Left kidney (tissue), 2 donors: ENCODE results near the gene PDAP1. TPM values are rescaled to one million over a fixed set of nuclear protein-coding genes. Genes with fewer than 3 reads are reported as not detected.
"Not testable (repeated sequence)": the region's sequence is repeated elsewhere in the genome, so short reads cannot be mapped to it uniquely, and the experiment has no call there.

Experiments
- DNase-seq: peaks from one replicate; pipeline ENCODE4 v3.0.0-alpha.2; 2013
- polyA plus RNA-seq: library from polyadenylated mRNA; unstranded; fragments of 120-200 nt; gene quantifications from one replicate; pipeline ENCODE4 v1.2.1, GENCODE V29; 2013; ENCODE audit not compliant: insufficient read length

The PDAP1 gene
- polyA plus RNA-seq, 1 donor = 137 TPM

DNA sequence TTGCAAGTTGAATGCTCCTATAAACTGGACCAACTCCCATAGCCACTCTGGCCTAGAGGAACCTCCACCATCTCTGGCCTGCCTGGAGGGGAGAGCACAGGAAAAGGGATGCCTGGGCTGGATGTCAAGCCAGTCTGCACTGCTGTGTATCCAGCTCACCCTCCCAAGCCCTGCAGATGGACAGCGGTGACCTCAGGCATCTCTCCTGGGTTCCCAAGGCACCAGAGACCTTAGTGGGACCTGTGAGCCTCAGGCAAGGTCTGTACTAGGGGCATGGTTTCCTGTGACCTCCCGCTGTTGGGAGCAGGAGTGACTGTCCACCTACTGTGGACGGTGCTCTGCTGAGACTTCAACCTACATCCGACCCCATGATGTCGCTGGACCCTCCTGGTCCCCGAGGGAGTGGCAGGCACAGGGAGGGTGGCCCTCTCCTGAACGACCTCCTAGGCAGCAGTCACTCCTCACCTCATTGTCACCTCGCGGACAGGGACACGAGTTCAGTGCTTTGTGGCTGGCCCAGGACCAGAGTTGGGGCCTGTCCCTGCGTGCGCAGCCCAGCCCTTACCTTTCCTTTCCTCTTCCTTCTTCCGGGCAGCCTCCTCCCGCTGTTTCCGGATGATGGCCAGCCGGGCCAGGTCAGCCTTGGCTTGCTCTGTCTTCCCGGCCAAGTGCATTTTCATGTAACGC is 11.0 kb downstream of the PDAP1 start:
- DNase-seq = no peak

DNA sequence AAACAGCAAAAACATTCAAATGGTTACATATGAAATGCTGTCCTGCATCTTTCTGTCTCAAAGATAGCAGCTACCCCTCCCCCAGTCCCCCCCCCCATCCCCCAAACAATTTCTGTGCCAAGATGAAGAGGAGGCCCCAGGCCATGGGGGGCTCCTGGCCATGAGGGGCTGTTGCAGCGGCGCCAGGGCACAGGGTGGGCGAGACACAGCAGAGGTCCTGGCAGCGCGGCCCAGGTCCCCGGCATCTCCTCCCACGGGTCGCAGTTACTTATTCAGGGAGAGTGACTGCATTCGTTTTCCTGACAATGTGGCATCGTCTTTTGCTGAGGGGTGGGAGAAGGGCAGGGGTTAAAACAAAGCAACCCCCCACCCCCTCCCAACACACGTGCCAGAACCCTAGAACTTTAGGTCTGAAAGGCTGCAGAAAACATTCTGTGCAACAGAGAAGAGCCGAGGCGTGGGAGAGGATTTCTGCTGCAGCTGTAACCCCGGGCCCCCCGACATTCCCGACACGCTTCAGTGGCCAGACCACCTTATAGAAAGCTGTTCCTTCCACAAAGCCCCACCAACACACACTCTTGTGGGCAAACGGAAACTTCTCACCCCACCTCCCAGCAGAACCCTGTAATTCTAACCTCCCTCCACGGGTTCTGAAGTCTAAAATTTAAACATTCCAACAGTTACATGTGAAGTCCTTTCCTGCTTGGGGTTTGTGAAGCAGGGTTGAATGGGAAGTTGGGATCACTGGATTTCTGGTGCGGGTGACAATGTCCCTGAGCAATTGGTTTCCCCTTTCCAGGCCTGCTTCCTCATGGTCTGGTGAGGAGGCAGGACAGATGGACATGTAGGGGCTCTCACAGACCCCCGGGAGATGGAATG is 11.7 kb downstream of the PDAP1 start:
- no peak for DNase-seq

DNA sequence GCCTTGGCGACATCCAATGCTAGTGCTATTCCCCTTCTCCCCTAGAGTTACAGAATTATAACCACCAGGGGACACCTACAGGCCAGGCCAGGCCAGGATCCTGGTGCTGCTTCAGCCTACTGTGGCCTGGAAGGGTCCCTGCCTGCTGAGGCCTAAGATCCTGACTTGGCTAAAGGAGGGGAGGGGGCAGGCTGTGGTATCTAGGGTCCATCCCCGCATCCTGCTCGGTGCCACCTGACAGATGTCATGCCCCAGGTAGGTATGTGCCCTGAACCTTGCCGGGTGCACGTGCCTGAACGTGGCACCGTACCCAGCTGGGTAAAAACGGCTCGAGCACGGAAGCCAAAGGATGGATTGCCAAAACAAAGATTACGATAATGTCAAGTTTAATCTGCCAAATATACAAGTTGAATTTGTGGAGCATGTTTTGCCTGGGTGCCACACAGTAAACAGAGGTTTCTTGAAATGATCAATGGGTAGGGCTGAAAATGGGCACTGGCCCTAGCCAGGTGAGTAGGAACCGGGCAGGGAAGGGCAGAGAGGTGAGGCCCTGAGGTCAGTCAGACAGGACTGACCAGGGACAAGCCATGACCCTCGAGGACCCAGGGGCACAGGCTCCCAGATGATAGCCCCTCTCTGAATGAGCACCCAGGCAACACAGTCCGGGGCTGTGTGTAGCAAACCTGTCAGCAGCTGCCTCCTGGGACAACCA is 12.6 kb downstream of the PDAP1 start:
- DNase-seq = no peak

DNA sequence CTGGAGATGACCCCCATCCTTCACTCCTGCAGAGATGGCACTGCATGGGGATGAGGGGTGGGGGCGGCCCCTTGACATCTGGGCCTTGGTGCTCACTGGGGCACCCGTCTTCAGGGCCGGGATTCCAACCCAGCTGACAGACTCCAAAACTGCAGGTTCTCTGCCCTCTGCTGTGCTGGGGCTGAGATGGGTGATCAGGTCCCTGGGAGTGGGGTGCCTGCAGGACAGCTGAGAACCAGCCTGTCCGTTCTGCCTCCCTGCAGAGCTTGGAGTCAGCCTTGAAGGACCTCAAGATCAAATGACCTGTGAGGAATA is 14.3 kb downstream of the PDAP1 start:
- DNase-seq = no peak

DNA sequence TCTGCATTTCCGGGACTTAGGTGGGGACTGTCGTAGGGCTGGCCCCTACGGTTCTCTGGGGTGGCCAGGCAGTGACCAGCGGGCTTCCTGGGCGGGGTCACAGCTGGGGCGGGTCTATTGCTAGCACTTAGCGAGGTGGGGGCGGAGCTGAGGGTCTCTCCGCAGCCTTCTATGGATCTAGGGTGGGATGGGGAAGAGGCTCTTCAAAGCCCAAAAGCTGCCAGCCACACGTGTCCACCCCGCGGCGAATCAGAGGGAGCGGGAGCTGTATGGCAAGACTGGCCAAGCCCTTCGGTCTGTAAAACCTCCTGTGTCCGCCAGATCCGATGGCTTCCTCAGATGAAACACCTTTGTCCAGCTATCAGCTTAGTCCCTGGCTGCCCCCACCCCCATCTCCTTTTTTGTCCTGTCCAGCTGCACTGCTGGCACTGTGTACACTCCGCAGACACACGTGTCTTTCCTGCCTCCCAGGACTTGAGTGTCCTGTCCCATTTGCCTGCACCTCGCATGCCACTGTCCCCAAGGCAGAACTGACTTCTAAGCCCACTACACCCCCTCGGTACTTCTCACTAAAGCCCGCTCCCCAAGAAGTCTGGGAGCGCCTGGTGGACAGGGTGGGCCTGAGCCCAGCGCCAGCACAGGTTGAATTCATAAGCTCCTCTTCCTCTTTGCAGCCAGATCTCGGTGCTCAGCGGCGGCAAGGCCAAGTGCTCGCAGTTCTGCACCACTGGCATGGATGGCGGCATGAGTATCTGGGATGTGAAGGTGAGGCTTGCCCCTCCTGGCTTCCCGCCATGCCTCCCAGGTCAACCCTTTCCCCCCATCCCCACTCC is 14.8 kb downstream of the PDAP1 start:
- no peak for DNase-seq

DNA sequence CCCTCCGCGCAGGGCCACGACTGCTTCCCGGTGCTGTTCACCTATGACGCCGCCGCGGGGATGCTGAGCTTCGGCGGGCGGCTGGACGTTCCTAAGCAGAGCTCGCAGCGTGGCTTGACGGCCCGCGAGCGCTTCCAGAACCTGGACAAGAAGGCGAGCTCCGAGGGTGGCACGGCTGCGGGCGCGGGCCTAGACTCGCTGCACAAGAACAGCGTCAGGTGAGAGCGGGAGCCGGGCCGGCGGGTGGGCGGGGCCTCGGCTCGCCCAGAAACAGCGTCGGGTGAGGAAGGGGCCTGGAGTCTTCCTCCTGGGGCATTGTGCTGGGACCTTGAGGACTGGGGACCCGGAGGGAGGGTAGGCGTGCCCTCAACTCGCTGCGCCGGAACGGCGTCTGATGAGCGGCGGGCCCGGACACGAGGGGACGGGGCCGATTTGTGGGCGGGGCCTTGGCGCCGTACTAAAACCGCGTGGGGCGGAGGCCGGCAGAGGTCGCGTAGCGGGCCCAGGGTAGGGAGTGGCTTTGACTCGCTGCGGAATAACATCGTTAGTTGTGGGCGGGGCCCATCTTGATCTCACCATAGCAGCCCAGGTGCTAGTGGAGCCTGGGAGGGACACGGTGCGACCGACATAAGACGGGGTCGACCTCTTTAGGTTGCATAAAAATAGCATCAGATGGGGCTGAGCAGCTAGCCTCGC is 15.6 kb downstream of the PDAP1 start:
- DNase-seq = no peak

DNA sequence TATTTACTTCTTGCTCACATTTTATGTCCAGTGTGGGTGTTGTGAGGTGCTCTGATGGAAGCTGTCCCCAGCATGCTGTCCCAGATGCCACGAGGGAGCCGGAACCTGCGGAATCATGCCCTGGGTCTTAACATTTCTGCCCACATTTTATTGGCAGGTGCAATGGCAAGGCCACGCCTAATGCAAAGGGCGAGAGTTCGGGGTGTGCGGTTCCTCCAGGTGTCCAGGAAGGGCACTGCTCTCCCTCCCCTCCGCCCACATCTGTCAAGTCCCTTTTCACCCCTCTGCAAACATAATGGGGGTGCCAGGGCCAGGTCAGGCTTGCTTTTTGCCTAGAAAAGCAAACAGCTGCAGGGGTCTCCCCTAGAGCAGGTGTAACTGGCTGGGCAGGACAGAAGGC is 16.4 kb downstream of the PDAP1 start:
- DNase-seq = no peak

DNA sequence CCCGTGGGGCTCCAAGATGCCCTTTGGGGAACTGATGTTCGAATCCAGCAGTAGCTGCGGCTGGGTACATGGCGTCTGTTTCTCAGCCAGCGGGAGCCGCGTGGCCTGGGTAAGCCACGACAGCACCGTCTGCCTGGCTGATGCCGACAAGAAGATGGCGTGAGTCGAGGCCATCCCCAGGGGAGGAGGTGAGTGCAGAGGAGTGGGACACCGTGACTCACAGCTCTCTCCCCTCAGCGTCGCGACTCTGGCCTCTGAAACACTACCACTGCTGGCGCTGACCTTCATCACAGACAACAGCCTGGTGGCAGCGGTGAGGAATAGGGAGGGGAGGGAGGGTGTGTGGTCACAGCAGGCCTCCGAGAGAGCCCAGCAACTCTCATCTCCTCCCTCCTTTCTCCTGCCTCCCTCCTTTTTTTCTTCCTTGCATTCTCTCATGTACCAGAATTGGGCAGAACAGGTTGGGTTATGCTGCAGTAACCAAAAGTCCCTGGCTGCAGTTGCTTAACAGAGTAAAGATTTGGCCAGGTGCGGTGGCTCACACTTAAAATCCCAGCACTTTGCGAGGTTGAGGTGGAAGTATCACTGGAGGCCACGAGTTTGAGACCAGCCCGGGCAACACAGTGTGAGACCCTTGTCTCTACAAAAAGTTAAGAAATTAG is 17.3 kb downstream of the PDAP1 start:
- DNase-seq = no peak

DNA sequence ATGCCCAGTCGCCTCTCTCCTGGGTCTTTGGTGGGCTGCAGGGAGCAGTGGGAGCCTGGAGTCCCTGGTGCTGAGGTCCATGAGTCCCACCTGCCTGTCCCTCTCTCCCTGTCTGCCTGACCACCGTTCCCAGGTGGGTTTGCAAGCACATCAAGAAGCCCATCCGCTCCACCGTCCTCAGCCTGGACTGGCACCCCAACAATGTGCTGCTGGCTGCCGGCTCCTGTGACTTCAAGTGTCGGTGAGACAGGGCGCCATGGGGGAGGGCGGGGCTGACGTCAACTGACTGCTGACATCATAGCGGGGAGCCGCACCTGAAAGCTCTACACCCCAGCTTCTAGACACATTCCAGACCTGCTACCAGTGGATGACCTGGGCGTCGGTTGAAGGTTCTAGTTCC is 18.6 kb downstream of the PDAP1 start:
- no peak for DNase-seq

DNA sequence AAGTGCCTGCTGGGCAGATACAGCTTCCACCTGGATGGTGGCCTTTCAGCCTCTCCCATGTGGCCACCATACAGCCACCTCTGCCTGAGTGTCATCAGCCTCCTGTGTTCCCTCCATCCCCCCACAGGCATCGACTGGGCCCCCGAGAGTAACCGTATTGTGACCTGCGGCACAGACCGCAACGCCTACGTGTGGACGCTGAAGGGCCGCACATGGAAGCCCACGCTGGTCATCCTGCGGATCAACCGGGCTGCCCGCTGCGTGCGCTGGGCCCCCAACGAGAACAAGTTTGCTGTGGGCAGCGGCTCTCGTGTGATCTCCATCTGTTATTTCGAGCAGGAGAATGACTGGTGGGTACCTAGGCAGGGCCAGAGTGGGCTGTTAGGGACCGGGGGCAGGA is 20.5 kb downstream of the PDAP1 start:
- DNase-seq = no peak

DNA sequence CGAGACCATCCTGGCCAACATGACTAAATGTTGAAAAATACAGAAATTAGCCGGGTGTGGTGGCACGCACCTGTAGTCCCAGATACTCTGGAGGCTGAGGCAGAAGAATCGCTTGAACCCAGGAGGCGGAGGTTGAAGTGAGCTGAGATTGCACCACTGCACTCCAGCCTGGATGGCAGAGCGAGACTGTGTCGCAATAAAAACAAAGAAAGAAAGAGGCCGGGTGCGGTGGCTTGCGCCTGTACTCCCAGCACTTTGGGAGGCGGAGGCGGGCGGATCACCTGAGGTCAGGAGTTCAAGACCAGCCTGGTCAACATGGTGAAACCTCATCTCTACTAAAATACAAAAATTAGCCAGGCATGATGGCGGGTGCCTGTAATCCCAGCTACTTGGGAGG is 21.2 kb downstream of the PDAP1 start:
- DNase-seq = not testable (repeated sequence)

DNA sequence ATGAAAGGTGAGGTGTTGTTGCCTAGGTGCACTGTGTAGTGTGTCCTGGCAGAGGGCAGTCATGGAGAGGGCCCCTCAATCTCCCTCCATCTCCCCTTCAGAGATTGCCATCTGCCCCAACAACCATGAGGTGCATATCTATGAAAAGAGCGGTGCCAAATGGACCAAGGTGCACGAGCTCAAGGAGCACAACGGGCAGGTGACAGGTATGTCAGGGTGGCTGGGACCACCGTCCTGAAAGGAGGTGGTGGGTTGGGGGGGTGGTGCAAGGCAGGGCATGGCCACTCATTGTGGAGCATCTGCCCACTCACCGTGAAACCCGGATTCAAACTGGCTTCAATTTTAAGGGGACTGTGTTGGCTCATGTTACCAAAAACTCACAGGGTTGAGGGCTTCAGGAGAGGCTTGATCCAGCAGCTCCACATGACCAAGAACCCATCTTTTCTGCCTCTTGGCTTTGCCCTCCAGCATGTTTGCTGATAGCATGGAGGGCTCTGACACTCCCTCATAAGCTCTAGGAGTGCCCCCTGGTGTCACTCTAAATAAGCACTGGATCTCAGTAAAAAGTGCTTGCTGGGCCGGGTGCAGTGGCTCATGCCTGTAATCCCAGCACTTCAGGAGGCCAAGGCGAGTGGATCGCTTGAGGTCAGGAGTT is 21.7 kb downstream of the PDAP1 start:
- no peak for DNase-seq

DNA sequence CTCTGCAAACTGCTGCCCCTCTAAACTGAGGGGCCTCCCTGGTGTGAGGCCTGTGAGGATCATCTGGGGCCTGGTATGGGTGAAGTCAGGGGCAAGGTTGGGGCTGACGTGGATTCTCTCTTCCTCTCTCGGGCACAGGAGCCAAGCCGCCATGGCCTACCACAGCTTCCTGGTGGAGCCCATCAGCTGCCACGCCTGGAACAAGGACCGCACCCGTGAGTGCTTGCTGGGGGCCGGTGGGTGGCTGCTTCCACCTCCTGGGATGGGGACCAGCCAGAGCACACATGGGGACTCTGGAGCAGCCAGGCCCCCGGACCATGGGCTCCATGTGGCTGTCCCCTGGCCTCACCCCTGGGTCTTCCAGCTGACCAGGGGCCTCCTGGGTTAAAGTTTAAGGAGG is 22.8 kb downstream of the PDAP1 start:
- no peak for DNase-seq

DNA sequence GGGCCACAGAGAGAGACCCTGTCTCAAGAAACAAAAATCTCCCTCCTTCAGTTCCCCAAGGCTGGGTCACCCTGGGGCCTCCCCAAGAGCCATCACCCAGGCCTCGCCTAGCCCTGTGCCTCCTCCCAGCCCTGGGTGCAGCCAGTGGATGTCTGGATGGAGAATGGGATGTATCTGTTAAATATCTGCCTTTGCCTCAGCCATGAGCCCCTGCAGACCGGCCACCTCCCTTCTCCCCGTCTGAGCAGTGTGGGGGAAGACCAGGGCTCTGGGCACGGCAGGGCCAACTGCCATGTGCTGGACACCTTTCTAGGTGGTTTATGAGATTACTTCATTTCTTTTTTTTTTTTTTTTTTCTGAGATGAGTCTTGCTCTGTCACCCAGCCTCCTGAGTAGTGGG is 23.9 kb downstream of the PDAP1 start:
- DNase-seq = no peak

DNA sequence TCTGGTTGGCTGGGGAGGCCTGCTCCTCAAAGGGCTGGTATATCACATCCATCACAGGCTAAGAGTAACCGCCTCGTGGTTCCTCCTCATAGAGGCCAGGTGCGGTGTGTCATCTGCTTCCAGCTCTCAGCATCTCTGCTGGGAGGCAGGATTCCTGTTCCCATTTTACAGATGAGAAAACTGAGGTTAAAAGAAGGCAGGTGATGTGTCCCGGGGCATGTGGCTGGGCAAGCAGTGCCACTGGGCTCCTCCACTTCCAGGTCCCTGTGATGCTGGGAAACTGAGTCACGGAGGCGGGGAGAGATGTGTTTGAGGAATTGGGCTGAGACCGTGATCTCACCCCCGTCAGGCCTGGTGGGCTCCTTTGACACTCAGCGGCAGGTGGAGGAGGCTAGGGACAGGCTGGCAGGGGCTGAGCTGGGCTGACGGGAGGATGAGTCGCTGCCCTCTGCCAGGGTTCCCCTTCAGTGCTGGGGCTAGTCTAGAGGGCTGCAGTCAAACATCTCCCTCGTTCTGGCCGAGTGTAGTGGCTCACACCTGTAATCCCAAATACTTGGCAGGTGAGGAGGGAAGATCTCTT is 24.5 kb downstream of the PDAP1 start:
- DNase-seq = no peak

DNA sequence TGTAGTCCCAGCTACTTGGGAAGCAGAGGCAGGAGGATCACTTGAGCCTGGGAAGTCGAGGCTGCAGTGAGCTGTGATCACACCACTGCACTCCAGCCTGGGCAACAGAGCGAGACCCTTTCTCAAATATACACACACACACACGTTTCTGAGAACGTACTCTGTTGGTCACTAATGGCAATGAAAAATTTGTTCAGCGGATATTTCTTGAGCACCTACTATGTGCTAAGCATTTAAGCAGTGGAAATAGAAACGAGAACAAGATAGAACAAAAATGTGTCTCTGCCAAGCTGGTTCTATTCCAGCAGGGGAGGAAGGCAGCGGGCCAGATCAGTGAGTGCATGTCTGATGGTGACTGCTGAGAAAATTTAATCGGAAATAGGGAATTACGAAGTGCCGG is 25.2 kb downstream of the PDAP1 start:
- no peak for DNase-seq

DNA sequence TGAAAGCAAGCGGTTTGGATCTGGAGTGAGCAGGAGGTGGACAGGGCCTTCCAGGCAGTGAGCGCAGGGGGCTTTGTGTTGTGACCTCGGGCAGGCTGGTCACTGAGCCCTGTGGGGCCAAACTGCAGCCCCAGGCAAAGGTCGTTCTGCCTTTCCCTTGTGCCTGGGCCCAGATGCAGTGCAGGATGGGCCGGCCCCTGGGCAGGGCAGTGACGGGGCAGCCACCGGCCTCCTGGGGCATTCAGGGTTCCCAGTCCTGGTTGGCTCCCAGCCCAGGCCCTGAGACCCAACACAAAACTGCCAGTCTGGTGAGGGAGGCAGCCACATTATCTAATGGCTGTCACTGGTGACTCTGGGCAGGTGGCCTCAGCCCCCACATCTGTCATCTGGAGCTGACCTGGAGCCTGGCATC is 26.7 kb downstream of the PDAP1 start:
- DNase-seq = no peak

DNA sequence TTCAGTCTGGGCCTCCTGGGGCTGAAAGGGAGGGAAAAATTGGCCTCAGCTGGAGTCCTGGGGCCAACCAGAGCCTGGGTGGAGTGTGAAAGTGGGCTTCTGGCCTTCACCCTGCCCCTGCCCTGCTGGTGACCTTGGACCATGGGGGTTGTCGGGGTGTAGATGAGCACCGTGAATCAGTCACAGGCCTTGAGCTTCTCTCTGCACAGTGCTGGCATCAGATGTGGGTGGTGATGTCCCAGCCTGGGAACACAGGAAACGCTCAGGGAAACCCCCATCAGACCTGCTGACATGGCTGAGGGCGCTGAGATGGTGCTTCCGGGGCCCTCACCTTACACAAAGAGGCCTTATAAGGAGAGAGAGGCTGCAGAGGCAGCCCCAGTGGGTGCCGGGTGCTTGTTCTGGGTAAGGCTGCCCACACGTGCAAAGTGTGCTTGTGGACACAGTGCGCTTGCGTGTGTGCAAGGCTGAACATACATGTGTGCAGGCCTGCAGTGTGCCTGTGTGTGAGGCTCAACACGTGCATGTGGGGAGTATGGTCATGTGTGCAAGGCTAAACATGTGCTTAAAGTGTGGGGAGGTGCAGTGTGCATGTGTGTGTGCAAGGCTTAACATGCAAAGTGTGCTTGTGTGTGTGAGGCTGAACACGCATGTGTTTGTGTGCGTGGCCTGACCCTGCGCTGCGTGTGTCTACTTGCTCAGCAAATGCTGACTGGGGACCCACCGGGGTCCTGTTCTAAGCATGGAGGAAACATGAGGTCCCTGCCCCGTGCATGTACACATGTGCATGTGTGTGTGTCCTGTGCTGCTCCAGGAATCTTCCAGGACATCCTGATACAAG is 27.4 kb downstream of the PDAP1 start:
- DNase-seq = no peak
